HG02870 (cell line): ENCODE measurements around the gene GPX6.
"Not testable (repeated sequence)": the region's sequence is repeated elsewhere in the genome, so short reads cannot be mapped to it uniquely, and the experiment has no call there.

ENCODE experiments used
- ATAC-seq: cut with Tn5 transposase; IDR thresholded peaks from one replicate; pipeline ENCODE4 v1.9.1; 2021; ENCODE audit warnings: mild to moderate bottlenecking, moderate library complexity; ENCODE audit not compliant: unreplicated experiment

Gene GPX6

GRCh38 chr6:28486533-28486932, 29.1 kb downstream of the GPX6 start:
- ATAC-seq = no peak

GRCh38 chr6:28485482-28485881, 30.1 kb downstream of the GPX6 start:
- no peak for ATAC-seq

DNA sequence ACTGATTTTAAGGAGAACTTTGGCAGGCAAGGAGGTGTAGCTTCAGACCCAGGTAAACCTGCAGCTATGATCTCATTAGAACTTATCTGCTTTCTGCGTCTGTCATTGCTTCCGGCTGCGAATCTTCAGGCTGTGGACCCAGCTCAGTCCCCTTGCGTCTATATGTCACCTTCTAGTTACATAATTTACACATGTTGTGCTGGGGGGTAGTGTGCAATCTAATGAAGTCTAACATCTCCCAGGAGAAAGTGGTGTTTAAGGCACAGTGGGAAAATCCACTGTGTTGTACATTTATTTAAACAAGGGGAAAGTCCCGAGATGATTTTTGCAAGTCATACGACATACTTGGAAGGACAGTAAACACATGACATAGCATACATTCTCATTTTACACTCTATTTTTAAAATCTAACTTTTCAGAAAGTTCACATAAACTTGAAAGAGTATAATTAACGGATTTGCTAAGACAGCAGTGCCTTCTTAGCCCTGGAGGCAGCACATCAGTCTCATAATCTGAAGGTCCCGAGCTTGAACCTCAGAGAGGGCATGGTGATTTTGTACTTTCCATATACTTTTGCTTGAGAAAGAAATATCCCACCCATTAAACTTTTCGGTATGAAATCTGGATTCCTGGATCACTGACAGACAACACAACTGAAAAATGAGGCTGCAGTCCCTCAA, 35.2 kb downstream of the GPX6 start:
- no peak for ATAC-seq

- no peak for ATAC-seq
Measured at GRCh38 chr6:28478518-28478917, 37.1 kb downstream of the GPX6 start.

GRCh38 chr6:28474441-28475219, 41.0 kb downstream of the GPX6 start:
- no peak for ATAC-seq

DNA sequence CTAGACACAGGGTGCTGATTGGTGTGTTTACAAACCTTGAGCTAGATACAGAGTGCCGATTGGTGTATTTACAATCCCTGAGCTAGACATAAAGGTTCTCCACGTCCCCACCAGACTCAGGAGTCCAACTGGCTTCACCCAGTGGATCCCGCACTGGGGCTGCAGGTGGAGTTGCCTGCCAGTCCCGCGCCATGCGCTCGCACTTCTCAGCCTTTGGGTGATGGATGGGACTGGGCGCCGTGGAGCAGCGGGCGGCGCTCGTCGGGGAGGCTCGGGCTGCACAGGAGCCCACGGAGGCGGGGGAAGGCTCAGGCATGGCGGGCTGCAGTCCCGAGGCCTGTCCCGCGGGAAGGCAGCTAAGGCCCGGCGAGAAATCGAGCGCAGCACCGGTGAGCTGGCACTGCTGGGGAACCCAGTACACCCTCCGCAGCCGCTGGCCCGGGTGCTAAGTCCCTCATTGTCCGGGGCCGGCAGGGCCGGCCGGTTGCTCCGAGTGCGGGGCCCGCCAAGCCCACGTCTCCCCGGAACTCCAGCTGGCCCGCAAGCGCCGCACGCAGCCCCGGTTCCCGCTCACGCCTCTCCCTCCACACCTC, 46.3 kb downstream of the GPX6 start:
- ATAC-seq = not testable (repeated sequence)

DNA sequence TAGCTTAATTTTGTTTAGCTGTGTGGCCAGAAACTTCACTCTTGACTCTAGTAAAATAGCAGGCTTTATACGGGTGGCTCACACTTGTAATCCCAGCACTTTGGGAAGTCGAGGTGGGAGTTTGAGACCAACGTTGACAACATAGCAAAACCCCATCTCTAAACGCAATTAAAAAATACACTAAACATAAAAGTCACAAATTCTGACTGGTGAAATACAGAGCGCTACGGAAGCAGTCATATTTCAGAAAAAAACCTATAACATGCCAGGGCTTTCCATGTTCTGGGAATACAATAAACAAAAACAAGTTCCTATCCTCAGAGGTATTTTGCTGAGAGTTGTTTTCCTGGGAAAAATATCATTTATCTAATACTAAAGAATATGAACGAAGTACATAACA, 47.5 kb downstream of the GPX6 start:
- no peak for ATAC-seq

DNA sequence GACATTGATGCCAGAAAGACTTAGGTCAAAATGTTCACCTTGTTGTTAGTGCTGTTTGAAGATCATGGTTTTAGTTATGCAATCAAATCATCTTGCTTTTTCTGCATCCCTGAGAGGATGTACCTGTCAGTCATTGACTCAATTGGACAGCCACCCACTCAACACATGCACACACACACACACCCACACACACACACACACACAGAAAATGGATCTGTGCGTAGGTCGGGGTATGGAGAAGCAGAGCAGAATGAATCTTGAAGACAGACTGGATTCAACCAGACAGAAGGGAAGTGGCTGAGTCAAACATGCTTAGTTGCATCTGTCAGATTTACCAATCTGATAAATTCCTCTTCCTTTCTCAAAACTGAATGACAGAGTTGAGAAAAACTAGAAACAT, 53.2 kb downstream of the GPX6 start:
- ATAC-seq = no peak

DNA sequence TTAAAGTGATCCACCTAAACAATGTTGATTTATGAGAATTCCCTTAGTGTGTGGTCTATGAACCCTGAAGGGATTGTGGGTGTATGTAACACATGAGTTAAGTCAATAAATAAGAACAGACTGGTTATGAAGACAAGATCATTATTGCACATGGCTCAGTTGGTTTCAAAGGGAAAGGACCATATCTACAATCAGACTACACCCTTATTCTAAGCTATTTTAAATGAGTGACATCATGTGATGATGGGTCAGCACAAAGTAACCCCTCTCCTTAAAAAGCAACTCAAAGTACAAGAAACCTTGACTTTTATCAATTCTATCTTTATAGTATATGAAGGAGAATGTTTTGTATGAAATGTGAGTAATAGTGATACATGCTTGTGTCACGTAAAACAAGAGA, 57.0 kb downstream of the GPX6 start:
- no peak for ATAC-seq
